Measurements from ENCODE around the gene C9. TPM values are rescaled to one million over a fixed set of nuclear protein-coding genes. Genes with fewer than 3 reads are reported as not detected.

The C9 gene
- total and polyA plus RNA-seq, 2 donors (not counting 1 experiment from before 2014, with no cell fraction given) = not detected

DNA sequence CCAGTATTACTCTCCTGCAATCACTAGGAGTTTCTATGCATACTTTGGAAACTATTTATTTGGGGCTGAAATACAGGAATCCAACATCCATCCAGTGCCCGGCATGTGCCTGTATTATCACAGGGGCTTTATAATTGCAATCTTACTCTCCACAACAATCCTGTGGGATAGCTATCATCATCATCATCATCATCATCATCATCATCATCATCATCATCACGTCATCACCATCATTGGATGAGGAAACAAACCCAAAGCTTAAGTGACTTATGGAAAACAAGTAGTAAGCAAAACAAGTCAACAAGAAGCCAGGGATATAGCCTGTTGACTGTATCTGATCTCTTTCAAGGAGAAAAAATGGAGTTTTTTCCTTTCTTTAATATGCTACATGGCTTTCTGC lies 97.1 kb downstream of the C9 start:
- Histone ChIP-seq H3K9me3 (ENCODE audit: control extremely low read depth in 1 of 3, control insufficient read depth in 2 of 3, insufficient read depth in 1 of 3, low read length in 2 of 3) (no peaks in the 10 kb centered on the region), H3K27ac (ENCODE audit: low read length in 2 of 2) (no peak overlapping the region), H3K36me3 (replicated peaks in 1 of 2; ENCODE audit: control extremely low read depth in 1 of 2, control insufficient read depth in 1 of 2, extremely low read depth in 1 of 2, insufficient read depth in 2 of 2, low read length in 1 of 2) (no peaks in the 10 kb centered on the region), H2AFZ (ENCODE audit: insufficient read depth, low read depth, low read length, poor library complexity, severe bottlenecking) (no peak overlapping the region), H3K79me2 (ENCODE audit: control insufficient read depth, insufficient read depth, low read length) (no peaks in the 10 kb centered on the region), H4K20me1 (ENCODE audit: control insufficient read depth, insufficient read depth, low read length, poor library complexity, severe bottlenecking) (no peaks in the 10 kb centered on the region), H3K9ac (ENCODE audit: low read length) (no peak overlapping the region), H3K4me2 (replicated peaks; ENCODE audit: low read depth, low read length, poor library complexity, severe bottlenecking) (no peak overlapping the region), H3K4me1 (ENCODE audit: control insufficient read depth in 2 of 2, insufficient read depth in 2 of 2, low read length in 2 of 2) (peaks cover 7 to 13% of the 10 kb centered on the region in 2 donors), H3K27me3 (replicated peaks in 1 of 4; ENCODE audit: control extremely low read depth in 1 of 4, control insufficient read depth in 3 of 4, insufficient read depth in 4 of 4, low read length in 3 of 4) (no peaks in the 10 kb centered on the region), H3K4me3 (ENCODE audit: control extremely low read depth in 1 of 5, extremely low read depth in 1 of 5, insufficient read depth in 1 of 5, low read depth in 2 of 5, low read length in 4 of 5) (no peak overlapping the region)
- no peak for DNase-seq
- intact Hi-C loops (cut with micrococcal nuclease) = no loop called here
- ATAC-seq (ENCODE audit: low read depth) = no peak
- Mint-ChIP-seq H3K4me1 (peaks cover 12% of the 10 kb centered on the region), H3K27me3 (no peaks in the 10 kb centered on the region), H3K27ac (no peak overlapping the region), H3K9me3 (ENCODE audit: insufficient read depth) (no peaks in the 10 kb centered on the region), H3K4me3 (no peak overlapping the region)
- TF ChIP-seq, protein P1, sequence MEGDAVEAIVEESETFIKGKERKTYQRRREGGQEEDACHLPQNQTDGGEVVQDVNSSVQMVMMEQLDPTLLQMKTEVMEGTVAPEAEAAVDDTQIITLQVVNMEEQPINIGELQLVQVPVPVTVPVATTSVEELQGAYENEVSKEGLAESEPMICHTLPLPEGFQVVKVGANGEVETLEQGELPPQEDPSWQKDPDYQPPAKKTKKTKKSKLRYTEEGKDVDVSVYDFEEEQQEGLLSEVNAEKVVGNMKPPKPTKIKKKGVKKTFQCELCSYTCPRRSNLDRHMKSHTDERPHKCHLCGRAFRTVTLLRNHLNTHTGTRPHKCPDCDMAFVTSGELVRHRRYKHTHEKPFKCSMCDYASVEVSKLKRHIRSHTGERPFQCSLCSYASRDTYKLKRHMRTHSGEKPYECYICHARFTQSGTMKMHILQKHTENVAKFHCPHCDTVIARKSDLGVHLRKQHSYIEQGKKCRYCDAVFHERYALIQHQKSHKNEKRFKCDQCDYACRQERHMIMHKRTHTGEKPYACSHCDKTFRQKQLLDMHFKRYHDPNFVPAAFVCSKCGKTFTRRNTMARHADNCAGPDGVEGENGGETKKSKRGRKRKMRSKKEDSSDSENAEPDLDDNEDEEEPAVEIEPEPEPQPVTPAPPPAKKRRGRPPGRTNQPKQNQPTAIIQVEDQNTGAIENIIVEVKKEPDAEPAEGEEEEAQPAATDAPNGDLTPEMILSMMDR (IDR thresholded peaks at IDR 0.05) = no peak
- 100% methylated on average over 1 of the region's 2 CpGs for WGBS (ENCODE audit: insufficient coverage)
- POLR2A ChIA-PET = no interaction called here
- CTCF ChIA-PET = interaction anchor here (0.9 to 3.3 kb wide), 2 partner anchors 16 to 50 kb away, joined by 5 to 14 read pairs; no protein-coding TSS in a partner anchor

DNA sequence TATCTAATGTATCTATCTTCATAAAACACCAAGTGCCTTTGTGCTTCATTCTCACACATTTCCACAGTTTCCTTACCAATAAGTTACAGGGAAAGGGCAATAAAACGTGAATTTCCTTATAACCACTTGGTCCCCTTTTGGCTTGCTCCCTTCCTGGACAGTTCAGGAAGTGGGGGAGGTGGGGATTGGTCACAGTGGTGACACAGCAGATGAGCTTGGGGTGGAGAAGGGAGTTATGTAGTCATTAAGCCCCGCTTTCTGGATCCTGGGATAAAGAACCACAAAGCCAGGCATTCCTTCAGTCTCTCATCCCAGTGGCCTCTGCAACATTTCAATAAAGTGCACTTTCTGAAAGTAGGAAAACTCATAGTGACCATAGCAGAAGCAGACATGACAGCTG lies 97.9 kb downstream of the C9 start:
- H4K20me1 ChIP-seq (ENCODE audit: control insufficient read depth, insufficient read depth, low read length, poor library complexity, severe bottlenecking) = no peaks in the 10 kb centered on the region
- H3K4me3 ChIP-seq (ENCODE audit: control extremely low read depth in 1 of 5, extremely low read depth in 1 of 5, insufficient read depth in 1 of 5, low read depth in 2 of 5, low read length in 4 of 5) = no peak overlapping the region
- Mint-ChIP-seq H3K27ac (no peak overlapping the region), H3K4me3 (no peak overlapping the region), H3K27me3 (no peaks in the 10 kb centered on the region), H3K4me1 (peaks cover 12% of the 10 kb centered on the region), H3K9me3 (ENCODE audit: insufficient read depth) (no peaks in the 10 kb centered on the region)
- H3K79me2 ChIP-seq (ENCODE audit: control insufficient read depth, insufficient read depth, low read length) = no peaks in the 10 kb centered on the region
- no peak overlapping the region for H2AFZ ChIP-seq (ENCODE audit: insufficient read depth, low read depth, low read length, poor library complexity, severe bottlenecking)
- ChIA-PET CTCF (interaction anchor here (0.9 to 3.3 kb wide), 2 partner anchors 16 to 49 kb away, joined by 5 to 14 read pairs; no protein-coding TSS in a partner anchor), POLR2A (no interaction called here)
- DNase-seq (no peak), ATAC-seq (ENCODE audit: low read depth) (no peak)
- H3K4me1 ChIP-seq (ENCODE audit: control insufficient read depth in 2 of 2, insufficient read depth in 2 of 2, low read length in 2 of 2) = peaks cover 7 to 13% of the 10 kb centered on the region in 2 donors
- H3K27ac ChIP-seq (ENCODE audit: low read length in 2 of 2) = no peak overlapping the region
- H3K36me3 ChIP-seq (replicated peaks in 1 of 2; ENCODE audit: control extremely low read depth in 1 of 2, control insufficient read depth in 1 of 2, extremely low read depth in 1 of 2, insufficient read depth in 2 of 2, low read length in 1 of 2) = no peaks in the 10 kb centered on the region
- H3K27me3 ChIP-seq (replicated peaks in 1 of 4; ENCODE audit: control extremely low read depth in 1 of 4, control insufficient read depth in 3 of 4, insufficient read depth in 4 of 4, low read length in 3 of 4) = no peaks in the 10 kb centered on the region
- intact Hi-C loops (cut with micrococcal nuclease) = no loop called here
- TF ChIP-seq, protein P1 (IDR thresholded peaks at IDR 0.05) = no peak
- no peak for TF ChIP-seq EZH2 (IDR thresholded peaks at IDR 0.05; ENCODE audit: borderline replicate concordance, insufficient read depth, low read depth, low read length, poor library complexity, severe bottlenecking)
- H3K4me2 ChIP-seq (replicated peaks; ENCODE audit: low read depth, low read length, poor library complexity, severe bottlenecking) = no peak overlapping the region
- no CpG with 5 or more reads among the region's 2 CpGs for WGBS (ENCODE audit: insufficient coverage)
- no peak overlapping the region for H3K9ac ChIP-seq (ENCODE audit: low read length)
- no peaks in the 10 kb centered on the region for H3K9me3 ChIP-seq (ENCODE audit: control extremely low read depth in 1 of 3, control insufficient read depth in 2 of 3, insufficient read depth in 1 of 3, low read length in 2 of 3)
